Stimulated activated CD8-positive, alpha-beta memory T cell treated with anti-CD3 and anti-CD28 coated beads, Interleukin-2, amount 100 ng/mL, for 48 hours (primary cell): ENCODE measurements around the gene HAO2.
"Not testable (repeated sequence)": the region's sequence is repeated elsewhere in the genome, so short reads cannot be mapped to it uniquely, and the experiment has no call there.

Experiments
- DNase-seq, 2 donors: peaks; one replicate each; pipeline ENCODE4 v3.0.0-alpha.2; 2020; ENCODE audit warnings: low read depth in 2 of 2

HAO2 gene

DNA sequence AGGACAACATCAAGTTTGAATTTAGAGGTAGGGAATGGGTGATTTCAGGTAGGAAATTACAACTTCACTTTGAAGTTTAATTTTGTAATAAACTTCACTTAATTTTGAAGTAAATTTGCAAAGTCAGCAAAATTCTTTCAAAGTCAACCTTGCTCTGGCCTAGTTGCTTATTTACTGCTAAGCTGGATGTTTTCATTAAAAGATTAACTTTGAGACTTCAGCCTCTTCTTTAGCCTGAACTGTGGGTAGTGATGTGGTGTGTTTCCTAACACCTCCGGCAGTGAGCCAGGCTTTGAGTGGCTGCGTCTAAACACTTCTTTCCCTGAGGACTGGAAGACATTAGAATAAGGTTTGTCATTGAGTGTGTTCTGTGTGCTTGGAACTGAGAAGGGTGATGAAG lies at the start of gene HAO2:
TSS of gene HAO2 (plus strand) at position 232 of the 400 bp plus-strand sequence. CDS start 12,301 bp downstream, outside the sequence.
- DNase-seq: no peak

DNA sequence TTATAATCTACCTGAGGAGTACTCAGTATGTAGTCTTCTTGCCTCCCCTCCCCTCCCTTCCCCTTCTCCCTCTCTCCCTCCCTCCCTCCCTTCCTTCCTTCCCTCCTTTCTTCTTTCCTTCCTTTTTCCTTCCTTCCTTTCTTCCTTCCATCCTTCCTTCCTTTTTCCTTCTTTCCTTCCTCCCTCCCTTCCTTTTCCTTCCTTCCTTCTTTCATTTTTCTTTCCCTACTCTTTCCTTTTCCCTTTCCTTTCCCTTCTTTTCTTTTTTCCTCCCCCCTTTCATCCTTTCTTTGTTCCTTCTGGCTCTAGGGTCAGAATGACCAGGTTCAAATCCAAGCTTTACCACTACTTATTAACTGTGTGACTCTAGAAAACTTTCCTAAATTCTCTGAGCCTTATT lies 48.5 kb upstream of the HAO2 start:
- no peak for DNase-seq

DNA sequence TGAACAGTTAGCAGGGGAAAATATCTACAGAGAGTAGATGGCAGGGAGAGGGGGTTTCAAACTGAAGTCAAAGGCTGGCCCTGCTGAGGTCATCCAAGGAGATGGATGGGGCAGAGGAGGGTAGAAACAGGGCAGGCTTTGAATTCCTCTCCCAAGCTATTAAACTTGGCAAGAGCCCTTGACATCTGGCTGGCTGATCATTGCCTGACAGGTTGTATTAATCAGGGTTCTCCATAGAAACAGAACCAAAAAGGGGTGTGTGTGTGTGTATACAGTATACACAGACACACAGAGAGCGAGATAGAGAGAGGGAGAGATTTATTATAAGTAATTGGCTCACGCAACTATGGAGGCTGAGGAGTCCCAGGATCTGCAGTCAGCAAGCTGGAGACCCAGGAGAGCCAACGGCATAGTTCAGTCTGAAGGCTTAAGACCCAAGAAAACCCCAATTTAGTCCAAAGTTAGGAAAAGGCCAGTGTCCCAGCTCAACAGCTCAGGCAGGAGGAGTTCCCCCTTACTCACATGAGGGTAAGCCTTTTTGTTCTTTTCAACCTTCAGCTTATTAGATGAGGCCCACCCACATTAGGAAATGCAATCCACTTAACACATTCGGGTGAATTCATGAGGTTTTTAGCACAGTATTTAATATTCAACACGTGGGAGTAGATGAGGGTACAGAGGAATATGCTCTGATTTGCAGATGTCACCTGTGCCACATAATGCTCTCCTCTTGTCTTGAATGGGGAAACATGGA lies 46.7 kb upstream of the HAO2 start:
- no peak for DNase-seq

GRCh38 chr1:119323216-119323982 lies 45.2 kb upstream of the HAO2 start:
- DNase-seq: no peak

DNA sequence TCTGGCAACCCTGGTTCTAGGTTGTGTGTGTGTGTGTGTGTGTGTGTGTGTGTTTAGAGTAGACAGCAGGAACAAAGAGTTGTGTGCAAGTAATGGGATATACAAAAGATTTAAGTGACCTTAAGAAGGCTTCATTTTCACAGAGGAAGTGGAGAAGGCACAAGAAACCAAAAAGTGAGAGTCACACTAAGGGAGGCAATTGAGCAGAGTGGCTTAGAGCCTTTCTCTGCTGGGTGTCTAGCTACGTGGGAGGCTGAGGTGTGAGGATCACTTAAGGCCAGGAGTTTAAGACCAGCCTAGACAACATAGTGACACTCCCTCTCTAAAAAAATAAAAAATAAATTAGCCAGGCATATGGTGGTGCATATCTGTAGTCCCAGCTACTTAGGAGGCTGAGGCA lies 44.4 kb upstream of the HAO2 start:
- no peak for DNase-seq

DNA sequence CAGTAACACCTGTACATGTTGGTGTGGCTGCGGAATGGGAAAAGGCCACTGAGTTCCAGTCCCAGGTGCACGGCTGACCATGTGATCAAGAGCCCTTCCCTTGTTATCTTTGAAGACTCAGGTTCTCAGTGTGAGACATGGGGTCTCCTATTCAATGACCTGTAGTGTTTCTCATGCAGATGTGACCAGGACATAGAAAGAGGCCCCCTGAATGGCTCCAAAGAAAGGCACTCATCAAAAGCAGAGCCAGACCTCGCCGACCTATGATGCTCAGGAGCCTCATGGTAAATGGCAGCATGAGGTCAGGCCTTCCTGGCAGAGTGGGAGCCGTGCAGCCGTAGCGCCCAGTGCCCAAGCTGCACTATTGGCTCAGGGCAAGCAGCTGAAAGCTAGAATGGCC lies 42.3 kb upstream of the HAO2 start:
- no peak for DNase-seq

- no peak for DNase-seq
Measured at GRCh38 chr1:119327094-119327449, 41.5 kb upstream of the HAO2 start.

DNA sequence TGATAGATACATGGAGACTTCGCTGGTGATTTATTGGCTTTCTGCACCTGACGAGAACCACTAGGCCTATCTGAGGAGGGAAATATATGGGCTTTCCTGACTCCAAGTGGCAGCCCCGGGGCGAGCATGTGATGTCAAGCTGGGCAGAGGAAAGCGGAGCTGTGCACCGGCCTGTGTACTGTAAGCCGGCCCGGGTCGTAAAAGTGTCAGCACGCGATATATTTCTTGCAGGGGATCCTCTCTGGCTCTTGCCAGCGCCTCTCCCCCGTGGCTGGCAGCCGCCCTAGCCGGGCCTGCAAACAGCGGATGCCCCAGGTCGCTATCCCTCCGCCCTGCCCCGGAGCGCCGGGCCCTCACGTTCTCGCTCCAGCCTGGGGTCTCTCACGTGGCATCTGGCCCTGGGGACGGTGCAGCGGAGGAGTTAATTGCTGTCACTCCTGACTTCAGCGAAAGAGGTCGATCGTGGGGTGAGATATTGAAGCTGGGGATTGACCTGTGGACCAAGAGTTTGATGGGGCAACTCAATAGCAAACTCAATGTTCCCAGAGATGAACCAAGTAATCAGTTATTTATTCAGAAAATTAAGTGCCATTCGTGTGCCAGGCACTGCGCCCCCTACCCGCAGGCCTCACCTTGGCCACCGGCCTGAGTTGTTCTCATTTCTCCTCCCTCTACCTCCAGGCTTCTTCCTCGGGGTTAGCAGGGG lies 41.0 kb upstream of the HAO2 start:
- DNase-seq: peak in 1 of 2 donors; percentile 12

DNA sequence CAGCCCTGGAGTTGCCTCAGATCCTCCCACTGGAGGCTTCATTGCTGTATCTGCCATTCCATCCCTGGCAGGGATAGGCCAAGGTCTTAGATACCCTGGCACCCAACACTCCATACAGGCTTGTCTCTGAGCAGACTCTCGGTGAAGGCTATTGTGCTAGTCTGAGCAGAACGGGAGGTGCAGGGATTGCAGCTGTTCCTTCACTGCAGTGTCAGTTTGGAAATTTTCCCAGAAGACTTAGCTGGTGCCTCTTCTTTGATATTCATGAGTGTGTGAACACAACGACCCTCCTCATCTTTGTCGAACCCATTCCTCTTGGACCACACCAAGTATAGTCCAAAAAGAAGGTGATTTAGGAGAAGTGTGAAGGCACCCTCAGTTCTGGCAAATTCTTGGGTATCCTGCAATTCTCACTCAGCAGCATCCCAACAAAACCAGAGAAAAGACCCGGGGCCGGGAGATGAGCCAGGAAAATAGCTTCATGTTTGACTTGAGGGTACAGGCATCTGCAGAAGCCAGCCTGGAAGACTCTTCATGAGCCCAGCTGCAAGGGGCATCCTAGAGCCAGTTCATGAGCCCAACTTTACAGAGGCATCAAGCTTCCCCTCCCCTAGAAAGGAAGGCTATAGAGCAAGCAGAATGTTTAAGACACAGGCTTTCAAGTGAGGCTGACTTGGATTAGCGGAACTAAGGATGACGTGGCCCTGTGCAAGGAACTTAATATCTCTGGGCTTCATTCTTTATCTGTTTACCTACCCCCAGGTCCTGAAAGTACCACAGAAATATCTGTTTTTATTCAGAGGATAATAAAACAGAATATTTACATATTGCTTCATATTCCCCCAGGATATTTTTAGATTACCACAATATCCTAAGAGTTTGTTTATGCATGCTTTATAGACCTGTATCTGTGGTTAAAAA lies 38.8 kb upstream of the HAO2 start:
- no peak for DNase-seq

DNA sequence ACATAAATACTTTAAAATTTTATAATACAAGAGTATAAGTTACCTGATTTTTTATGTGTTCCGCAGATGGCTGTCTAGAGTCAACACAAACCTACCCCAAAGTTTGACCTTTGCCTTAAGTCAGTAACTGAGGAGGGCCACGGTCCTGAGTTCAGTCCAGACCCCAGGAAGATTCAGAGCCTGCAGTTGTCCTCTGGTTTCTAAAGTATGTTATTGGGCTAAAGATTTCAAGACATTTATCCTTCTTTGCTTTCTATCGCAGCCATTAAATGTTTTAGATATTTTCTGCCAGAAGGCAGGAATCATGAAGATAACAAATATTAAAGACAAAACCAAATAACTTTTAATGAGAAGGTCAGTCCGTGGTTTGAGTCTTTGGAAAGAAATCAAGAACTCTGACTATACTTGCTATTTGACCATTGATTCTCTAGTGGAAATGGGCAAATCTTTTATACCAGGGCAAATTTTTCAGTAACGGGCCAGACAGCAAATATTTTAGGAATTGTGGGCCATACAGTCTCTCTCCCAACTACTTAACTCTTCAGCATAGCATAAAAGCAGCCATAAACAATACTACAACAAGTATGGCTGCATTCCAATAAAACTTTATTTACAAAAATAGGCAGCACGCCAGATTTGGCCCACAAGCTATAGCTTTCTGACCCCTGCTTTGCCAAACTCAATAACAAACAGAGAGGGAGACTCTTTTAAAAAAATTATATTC lies 38.0 kb upstream of the HAO2 start:
- no peak for DNase-seq

GRCh38 chr1:119331190-119331515 lies 37.4 kb upstream of the HAO2 start:
- DNase-seq: no peak

DNA sequence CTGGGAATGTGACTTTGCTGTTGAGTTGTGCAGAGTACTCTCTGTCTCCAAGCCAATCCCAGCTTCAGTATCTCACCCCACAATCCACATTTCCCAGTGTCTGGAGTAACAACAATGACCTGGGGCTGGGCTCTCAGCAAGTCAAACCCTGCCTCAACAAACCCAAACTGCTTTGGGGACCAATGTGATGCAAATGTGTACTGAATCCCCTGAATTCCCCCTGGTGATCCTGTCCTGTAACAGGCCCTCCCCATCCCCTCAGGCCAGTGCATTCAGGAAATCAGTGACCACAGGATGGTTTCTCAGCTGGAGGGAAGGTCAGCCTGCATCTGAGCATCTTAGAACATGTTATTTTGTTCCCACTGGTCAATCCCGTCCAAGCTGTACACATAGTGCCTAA lies 36.7 kb upstream of the HAO2 start:
- DNase-seq: no peak

GRCh38 chr1:119332622-119333021 lies 36.0 kb upstream of the HAO2 start:
- no peak for DNase-seq

DNA sequence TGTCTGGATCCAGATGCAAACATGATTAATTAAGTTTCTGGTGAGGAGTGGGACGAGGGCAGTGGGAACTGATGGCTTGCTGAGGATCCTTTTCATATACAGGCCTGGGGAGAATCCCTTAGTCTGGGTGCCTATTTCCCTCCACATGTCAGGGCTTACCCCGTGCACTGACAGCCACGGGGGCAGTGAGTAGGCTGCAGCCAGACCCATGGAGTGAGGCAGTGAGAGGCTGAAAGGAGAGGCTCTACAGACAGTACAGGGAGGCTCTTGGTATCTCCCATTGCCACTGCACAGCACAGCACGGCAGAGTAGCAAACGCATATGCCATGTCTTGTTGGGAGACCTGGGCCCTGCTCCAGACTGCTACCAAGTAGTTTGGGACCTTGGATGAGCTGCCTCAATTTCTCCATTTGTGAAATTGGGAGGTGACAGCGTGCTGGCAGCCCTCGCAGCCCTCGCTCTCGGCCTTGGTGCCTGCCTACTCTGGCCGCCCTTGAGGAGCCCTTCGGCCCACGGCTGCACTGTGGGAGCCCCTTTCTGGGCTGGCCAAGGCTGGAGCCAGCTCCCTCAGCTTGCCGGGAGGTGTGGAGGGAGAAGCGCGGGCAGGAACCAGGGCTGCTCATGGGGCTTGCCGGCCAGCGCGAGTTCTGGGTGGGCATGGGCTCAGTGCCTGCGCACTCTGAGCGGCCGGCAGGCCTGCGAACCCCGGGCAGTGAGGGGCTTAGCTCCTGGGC lies 35.3 kb upstream of the HAO2 start:
- no peak for DNase-seq

GRCh38 chr1:119333897-119334250 lies 34.7 kb upstream of the HAO2 start:
- not testable (repeated sequence) for DNase-seq

GRCh38 chr1:119336848-119337247 lies 31.7 kb upstream of the HAO2 start:
- no peak for DNase-seq

- DNase-seq: no peak
Measured at GRCh38 chr1:119338004-119338403, 30.6 kb upstream of the HAO2 start.

DNA sequence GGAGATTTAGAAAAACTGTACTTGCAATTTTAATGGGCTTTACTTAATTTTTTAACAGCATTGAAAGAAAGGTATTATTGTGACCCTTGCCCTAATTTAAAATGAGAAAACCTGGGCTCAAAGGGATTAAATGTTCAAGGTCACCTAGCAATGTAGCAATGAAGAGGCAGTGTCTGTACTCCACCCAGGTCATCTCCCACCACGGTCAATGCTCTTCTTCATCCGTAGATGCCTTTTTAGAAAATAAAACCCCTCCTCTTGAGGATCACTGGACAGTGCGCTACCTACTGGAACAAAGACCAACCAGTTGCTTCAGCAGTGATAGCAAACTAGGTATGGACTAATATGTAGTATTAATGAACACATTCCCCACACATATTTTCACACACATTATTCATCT lies 29.8 kb upstream of the HAO2 start:
- no peak for DNase-seq

DNA sequence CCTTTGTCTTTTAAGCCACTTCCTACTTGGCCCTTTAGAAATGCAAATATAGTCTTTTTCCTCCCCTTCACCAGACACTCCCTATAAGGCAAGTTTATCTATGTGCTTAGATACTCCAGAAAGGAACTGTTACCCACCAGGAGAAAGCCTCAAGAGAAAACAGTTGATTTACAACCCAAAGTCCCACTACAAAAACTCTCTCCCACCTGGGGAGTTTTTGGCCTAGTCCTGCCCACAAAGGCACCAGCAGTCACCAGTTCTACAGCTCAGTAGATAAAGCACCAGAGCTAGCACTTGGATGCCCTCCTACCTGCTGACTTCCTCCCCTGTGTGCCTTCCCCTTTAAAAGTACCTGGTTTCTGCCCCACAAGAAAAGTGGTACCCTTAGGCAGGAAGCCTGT lies 27.7 kb upstream of the HAO2 start:
- no peak for DNase-seq

- DNase-seq: no peak
Measured at GRCh38 chr1:119341372-119341947, 27.1 kb upstream of the HAO2 start.
